ENCODE data around the gene CACNB2. TPM values are rescaled to one million over a fixed set of nuclear protein-coding genes. Genes with fewer than 3 reads are reported as not detected.

Gene CACNB2
- polyA plus RNA-seq, 1 of the 3 experiments (the other 2 are of a cell fraction) = 0.74 TPM

GRCh38 chr10:18505456-18506118 is 365.4 kb downstream of the CACNB2 start:
- Histone ChIP-seq H2AFZ (ENCODE audit: low read depth) (no peak overlapping the region), H3K9me2 (no peaks in the 10 kb centered on the region), H3K36me3 (replicated peaks in 1 of 2; ENCODE audit: control insufficient read depth in 1 of 2, insufficient read depth in 2 of 2, low read length in 1 of 2) (no peaks in the 10 kb centered on the region), H3F3A (replicated peaks; ENCODE audit: insufficient read depth) (peaks cover 10% of the 10 kb centered on the region), H3K4me2 (no peak overlapping the region), H3K9ac (peak overlapping the region; percentile 3; the same call in 1 of the 2 replicates), H4K20me1 (ENCODE audit: insufficient read depth) (no peaks in the 10 kb centered on the region), H3K4me1 (ENCODE audit: control insufficient read depth in 1 of 2, insufficient read depth in 2 of 2, low read depth in 1 of 2, low read length in 1 of 2) (peaks cover 0 to 3% of the 10 kb centered on the region in 2 experiments; a peak in 1 of 4 replicates), H3K27me3 (ENCODE audit: insufficient read depth) (no peaks in the 10 kb centered on the region), H3K4me3 (ENCODE audit: low read depth in 2 of 2, low read length in 1 of 2) (no peak overlapping the region), H3K79me2 (ENCODE audit: insufficient read depth) (no peaks in the 10 kb centered on the region), H3K9me3 (no peaks in the 10 kb centered on the region), H3K27ac (ENCODE audit: low read depth in 2 of 2, low read length in 1 of 2) (peak overlapping the region in 1 of 2 experiments; percentile 52; a peak in 2 of 4 replicates)
- 39% methylated on average over 11 of the region's 11 CpGs for WGBS (ENCODE audit: low lambda C conversion rate)
- CTCF ChIA-PET = no interaction called here
- POLR2A ChIA-PET = no interaction called here
- TF ChIP-seq, protein P1, sequence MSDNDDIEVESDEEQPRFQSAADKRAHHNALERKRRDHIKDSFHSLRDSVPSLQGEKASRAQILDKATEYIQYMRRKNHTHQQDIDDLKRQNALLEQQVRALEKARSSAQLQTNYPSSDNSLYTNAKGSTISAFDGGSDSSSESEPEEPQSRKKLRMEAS (IDR thresholded peaks at IDR 0.05; ENCODE audit: low read depth) = peak; percentile 83
- TF ChIP-seq SMC3 (IDR thresholded peaks at IDR 0.05; ENCODE audit: low read depth, low read length) (no peak), TEAD4 (IDR thresholded peaks at IDR 0.05; ENCODE audit: borderline replicate concordance, insufficient read depth) (no peak), JUND (IDR thresholded peaks at IDR 0.05) (peak; percentile 43; the same call in 1 of the 2 replicates), FOSL2 (IDR thresholded peaks at IDR 0.05; ENCODE audit: borderline replicate concordance, low read depth) (peak; percentile 42; the same call in 1 of the 2 replicates), NFIC (IDR thresholded peaks at IDR 0.05; ENCODE audit: borderline replicate concordance) (peak; percentile 44; the same call in 1 of the 2 replicates), FOXJ3 (CRISPR knock-in tag; IDR thresholded peaks at IDR 0.05) (no peak), EP300 (IDR thresholded peaks at IDR 0.05; ENCODE audit: borderline replicate concordance in 1 of 2, low read depth in 1 of 2, low read length in 1 of 2) (peak in 1 of 2 experiments; percentile 55; a peak in 1 of 4 replicates), TCF12 (IDR thresholded peaks at IDR 0.05) (peak; percentile 56)
- TF ChIP-seq, protein P2, sequence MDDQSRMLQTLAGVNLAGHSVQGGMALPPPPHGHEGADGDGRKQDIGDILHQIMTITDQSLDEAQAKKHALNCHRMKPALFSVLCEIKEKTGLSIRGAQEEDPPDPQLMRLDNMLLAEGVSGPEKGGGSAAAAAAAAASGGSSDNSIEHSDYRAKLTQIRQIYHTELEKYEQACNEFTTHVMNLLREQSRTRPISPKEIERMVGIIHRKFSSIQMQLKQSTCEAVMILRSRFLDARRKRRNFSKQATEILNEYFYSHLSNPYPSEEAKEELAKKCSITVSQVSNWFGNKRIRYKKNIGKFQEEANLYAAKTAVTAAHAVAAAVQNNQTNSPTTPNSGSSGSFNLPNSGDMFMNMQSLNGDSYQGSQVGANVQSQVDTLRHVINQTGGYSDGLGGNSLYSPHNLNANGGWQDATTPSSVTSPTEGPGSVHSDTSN (IDR thresholded peaks at IDR 0.05) = peak; percentile 69
- DNase-seq = no peak

DNA sequence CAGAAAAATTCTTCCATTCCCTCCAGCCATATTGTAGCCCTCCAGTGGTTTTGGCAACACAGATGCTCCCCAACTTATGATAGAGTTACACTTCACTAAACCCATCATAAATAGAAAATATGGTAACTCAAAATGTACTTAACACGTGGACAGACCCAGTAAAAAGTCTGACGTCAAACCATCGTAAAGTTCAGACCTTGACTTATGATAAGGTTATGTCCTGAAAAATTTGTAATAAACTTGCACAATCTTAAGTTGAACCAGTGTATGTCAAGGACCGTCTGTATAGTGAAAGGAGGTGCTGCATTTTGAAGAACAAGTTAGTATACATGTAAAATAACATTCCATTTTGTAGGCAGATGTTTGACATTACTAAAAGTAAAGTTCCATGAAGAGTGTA is 368.4 kb downstream of the CACNB2 start:
- ChIA-PET POLR2A (no interaction called here), CTCF (no interaction called here)
- Histone ChIP-seq H4K20me1 (ENCODE audit: insufficient read depth) (no peaks in the 10 kb centered on the region), H3K4me2 (no peak overlapping the region), H3K9me3 (no peaks in the 10 kb centered on the region), H3K27ac (ENCODE audit: low read depth in 2 of 2, low read length in 1 of 2) (no peak overlapping the region), H3K4me1 (ENCODE audit: control insufficient read depth in 1 of 2, insufficient read depth in 2 of 2, low read depth in 1 of 2, low read length in 1 of 2) (no peaks in the 10 kb centered on the region), H3K4me3 (ENCODE audit: low read depth in 2 of 2, low read length in 1 of 2) (no peak overlapping the region), H3K9ac (no peak overlapping the region), H2AFZ (ENCODE audit: low read depth) (no peak overlapping the region), H3K79me2 (ENCODE audit: insufficient read depth) (no peaks in the 10 kb centered on the region), H3K9me2 (no peaks in the 10 kb centered on the region), H3K27me3 (ENCODE audit: insufficient read depth) (no peaks in the 10 kb centered on the region), H3F3A (replicated peaks; ENCODE audit: insufficient read depth) (peaks cover 6% of the 10 kb centered on the region), H3K36me3 (replicated peaks in 1 of 2; ENCODE audit: control insufficient read depth in 1 of 2, insufficient read depth in 2 of 2, low read length in 1 of 2) (no peaks in the 10 kb centered on the region)
- 91% methylated on average over 4 of the region's 4 CpGs for WGBS (ENCODE audit: low lambda C conversion rate)
- DNase-seq = no peak
- no peak for TF ChIP-seq SMC3 (IDR thresholded peaks at IDR 0.05; ENCODE audit: low read depth, low read length)

DNA sequence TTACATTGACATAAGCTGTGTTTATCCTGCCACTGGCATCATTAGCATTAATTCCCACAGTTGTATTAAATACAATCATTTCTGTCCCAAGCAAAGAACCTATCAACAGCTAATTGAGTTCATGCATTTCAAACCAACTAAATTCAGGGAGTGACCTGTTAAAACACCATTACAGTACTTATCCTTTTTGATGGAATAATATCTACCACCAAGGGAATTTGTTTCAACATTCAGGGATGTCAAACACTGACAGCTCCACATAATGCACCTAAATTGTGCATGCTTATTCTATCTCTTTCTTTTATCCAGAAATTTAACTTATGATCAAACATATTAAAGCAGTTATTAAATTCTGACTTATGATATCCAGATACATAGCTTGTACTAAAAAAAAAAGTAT is 374.3 kb downstream of the CACNB2 start:
- no peaks in the 10 kb centered on the region for H3K79me2 ChIP-seq (ENCODE audit: insufficient read depth)
- H3K36me3 ChIP-seq (replicated peaks in 1 of 2; ENCODE audit: control insufficient read depth in 1 of 2, insufficient read depth in 2 of 2, low read length in 1 of 2) = no peaks in the 10 kb centered on the region
- H3K9me2 ChIP-seq = no peaks in the 10 kb centered on the region
- H3K4me2 ChIP-seq = no peak overlapping the region
- H3K27ac ChIP-seq (ENCODE audit: low read depth in 2 of 2, low read length in 1 of 2) = no peak overlapping the region
- TF ChIP-seq EZH2phosphoT487 (IDR thresholded peaks at IDR 0.05; ENCODE audit: borderline replicate concordance, low read depth) = no peak
- TF ChIP-seq SIN3A (IDR thresholded peaks at IDR 0.05; ENCODE audit: borderline replicate concordance, low read depth, low read length) = no peak
- no peak for TF ChIP-seq RCOR1 (IDR thresholded peaks at IDR 0.05; ENCODE audit: low read length)
- TF ChIP-seq, protein P3, sequence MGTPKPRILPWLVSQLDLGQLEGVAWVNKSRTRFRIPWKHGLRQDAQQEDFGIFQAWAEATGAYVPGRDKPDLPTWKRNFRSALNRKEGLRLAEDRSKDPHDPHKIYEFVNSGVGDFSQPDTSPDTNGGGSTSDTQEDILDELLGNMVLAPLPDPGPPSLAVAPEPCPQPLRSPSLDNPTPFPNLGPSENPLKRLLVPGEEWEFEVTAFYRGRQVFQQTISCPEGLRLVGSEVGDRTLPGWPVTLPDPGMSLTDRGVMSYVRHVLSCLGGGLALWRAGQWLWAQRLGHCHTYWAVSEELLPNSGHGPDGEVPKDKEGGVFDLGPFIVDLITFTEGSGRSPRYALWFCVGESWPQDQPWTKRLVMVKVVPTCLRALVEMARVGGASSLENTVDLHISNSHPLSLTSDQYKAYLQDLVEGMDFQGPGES (IDR thresholded peaks at IDR 0.05; ENCODE audit: low read depth, low read length) = no peak
- no peak for TF ChIP-seq CHD2 (IDR thresholded peaks at IDR 0.05; ENCODE audit: low read length, partially characterized antibody)
- TF ChIP-seq YY1 (IDR thresholded peaks at IDR 0.05; ENCODE audit: low read depth) = no peak
- TF ChIP-seq RXRA (IDR thresholded peaks at IDR 0.05; ENCODE audit: borderline replicate concordance, low read depth) = no peak
- no peak overlapping the region for H3K4me3 ChIP-seq (ENCODE audit: low read depth in 2 of 2, low read length in 1 of 2)
- H3K9me3 ChIP-seq = no peaks in the 10 kb centered on the region
- CTCF ChIA-PET = interaction anchor here (1.5 kb wide), 1 partner anchor 18 kb away, joined by 3 read pairs; no protein-coding TSS in a partner anchor
- H3K9ac ChIP-seq = no peak overlapping the region
- H3K27me3 ChIP-seq (ENCODE audit: insufficient read depth) = no peaks in the 10 kb centered on the region
- POLR2A ChIA-PET = no interaction called here
- no peak overlapping the region for H2AFZ ChIP-seq (ENCODE audit: low read depth)
- H4K20me1 ChIP-seq (ENCODE audit: insufficient read depth) = no peaks in the 10 kb centered on the region
- no peaks in the 10 kb centered on the region for H3F3A ChIP-seq (replicated peaks; ENCODE audit: insufficient read depth)
- no peak for DNase-seq
- peaks cover 0 to 6% of the 10 kb centered on the region in 2 experiments; a peak in 1 of 4 replicates for H3K4me1 ChIP-seq (ENCODE audit: control insufficient read depth in 1 of 2, insufficient read depth in 2 of 2, low read depth in 1 of 2, low read length in 1 of 2)
